Gastroesophageal sphincter (tissue), 4 donors: ENCODE results near the gene CIB2. TPM values are rescaled to one million over a fixed set of nuclear protein-coding genes. Genes with fewer than 3 reads are reported as not detected.

ENCODE experiments used
- ATAC-seq: fragments of 150-250 bp; one replicate; pipeline ENCODE4 v1.9.1; 2016; ENCODE audit warnings: mild to moderate bottlenecking, moderate library complexity
- H3K27ac ChIP-seq, 4 donors: fragments of 200-600 bp; sonication (generic) in 3 of 4; 1 replicate in 3 of 4; 2 replicates in 1 of 4; pipeline ENCODE4 v1.5.1; 2016 to 2019
- H3K27me3 ChIP-seq: fragments of 200-600 bp; sonication (generic); one replicate; pipeline ENCODE4 v1.5.1; 2019
- H3K36me3 ChIP-seq, 2 donors: fragments of 200-600 bp; sonication (generic); one replicate each; pipeline ENCODE4 v1.5.1; 2019; ENCODE audit warnings: control low read depth in 1 of 2
- H3K4me1 ChIP-seq, 3 donors: fragments of 200-600 bp; sonication (generic); 1 replicate in 2 of 3; 2 replicates in 1 of 3; pipeline ENCODE4 v1.5.1; 2016 to 2019; ENCODE audit warnings: control low read depth in 2 of 3
- H3K4me3 ChIP-seq, 2 donors: fragments of 200-600 bp; sonication (generic); one replicate each; pipeline ENCODE4 v1.5.1; 2019; ENCODE audit warnings: mild to moderate bottlenecking in 1 of 2, moderate library complexity in 1 of 2
- H3K9me3 ChIP-seq, 3 donors: fragments of 200-600 bp; sonication (generic); one replicate each; pipeline ENCODE4 v1.5.1; 2017 to 2019; ENCODE audit warnings: control low read depth in 2 of 3
- CTCF ChIP-seq, 4 experiments: fragments of 200-600 bp in 2 of 4; fragments of 450-650 bp in 2 of 4; sonication (generic) in 1 of 4; IDR thresholded peaks; one replicate each; pipeline ENCODE4 v1.5.1; 2017 to 2019; ENCODE audit warnings: antibody characterized with exemption in 4 of 4, mild to moderate bottlenecking in 2 of 4, moderate library complexity in 2 of 4
- EP300 ChIP-seq: sonication (generic); formaldehyde crosslinking; IDR thresholded peaks from one replicate; pipeline ENCODE4 v1.6.1; 2017; ENCODE audit warnings: antibody characterized with exemption, mild to moderate bottlenecking
- POLR2A ChIP-seq, 2 donors: fragments of 450-650 bp; IDR thresholded peaks; one replicate each; pipeline ENCODE4 v1.6.1; 2017; ENCODE audit warnings: antibody characterized with exemption in 2 of 2, mild to moderate bottlenecking in 2 of 2, moderate library complexity in 1 of 2
- POLR2AphosphoS5 ChIP-seq: sonication (generic); formaldehyde crosslinking; IDR thresholded peaks from one replicate; pipeline ENCODE4 v1.6.1; 2017; ENCODE audit warnings: antibody characterized with exemption
- WGBS, 2 donors: methylation state at CpG; one replicate each; pipeline ENCODE4 v1.1.5; 2018; ENCODE audit warnings: low coverage in 1 of 2; 5-methylcytosine and 5-hydroxymethylcytosine counted together
- total RNA-seq, 4 donors: library from RNA; depleted of rRNA; stranded (reverse); fragments of >200 nt; gene quantifications; one replicate each; pipeline ENCODE4 v1.1.0, GENCODE V29; 2016

CIB2 gene
- total RNA-seq, 4 donors from 2014 or later, result 3.0 to 17.4 (median 8.8) TPM

- Histone ChIP-seq H3K27ac (no peak overlapping the region), H3K4me3 (no peak overlapping the region), H3K9me3 (no peaks in the 10 kb centered on the region), H3K27me3 (no peaks in the 10 kb centered on the region), H3K36me3 (peaks cover 0 to 100% of the 10 kb centered on the region in 2 donors), H3K4me1 (no peaks in the 10 kb centered on the region)
- ATAC-seq, result no peak
- TF ChIP-seq POLR2A (IDR thresholded peaks at IDR 0.05) (no peak), CTCF (IDR thresholded peaks at IDR 0.05) (no peak), POLR2AphosphoS5 (no peak)
- WGBS, 2 donors, result 81 to 85% methylated on average over 6 to 8 of the region's 13 CpGs
Measured at GRCh38 chr15:78162038-78162437, 30.8 kb upstream of the CIB2 start.

GRCh38 chr15:78159395-78159794 is 28.1 kb upstream of the CIB2 start:
- TF ChIP-seq POLR2A (IDR thresholded peaks at IDR 0.05), result no peak
- H3K27me3 ChIP-seq, result no peaks in the 10 kb centered on the region
- H3K36me3 ChIP-seq, result peaks cover 0 to 90% of the 10 kb centered on the region in 2 donors
- H3K4me1 ChIP-seq, result peaks cover 0 to 20% (median 3%) of the 10 kb centered on the region in 3 donors
- 82 to 100% methylated on average over 3 of the region's 3 CpGs for whole genome bisulfite sequencing, 2 donors
- H3K27ac ChIP-seq, result no peak overlapping the region
- no peaks in the 10 kb centered on the region for H3K9me3 ChIP-seq
- ATAC-seq, result no peak
- no peak overlapping the region for H3K4me3 ChIP-seq

- TF ChIP-seq POLR2A (IDR thresholded peaks at IDR 0.05) (no peak), CTCF (IDR thresholded peaks at IDR 0.05) (no peak), EP300 (no peak)
- Histone ChIP-seq H3K9me3 (no peaks in the 10 kb centered on the region), H3K27ac (no peak overlapping the region), H3K4me3 (no peak overlapping the region), H3K4me1 (peaks cover 0 to 31% (median 3%) of the 10 kb centered on the region in 3 donors), H3K36me3 (peaks cover 0 to 68% of the 10 kb centered on the region in 2 donors), H3K27me3 (no peaks in the 10 kb centered on the region)
- no peak for ATAC-seq
- 16 to 31% methylated on average over 2 of the region's 2 CpGs for WGBS, 2 donors
Measured at GRCh38 chr15:78157203-78157602, 26.0 kb upstream of the CIB2 start.

GRCh38 chr15:78156653-78157052 is 25.4 kb upstream of the CIB2 start:
- ATAC-seq, result no peak
- Histone ChIP-seq H3K9me3 (no peaks in the 10 kb centered on the region), H3K36me3 (peaks cover 0 to 62% of the 10 kb centered on the region in 2 donors), H3K27me3 (no peaks in the 10 kb centered on the region), H3K4me1 (peaks cover 0 to 31% (median 3%) of the 10 kb centered on the region in 3 donors), H3K27ac (no peak overlapping the region), H3K4me3 (no peak overlapping the region)
- 50 to 88% methylated on average over 1 of the region's 1 CpG for WGBS, 2 donors
- no peak for TF ChIP-seq POLR2A (IDR thresholded peaks at IDR 0.05)
- TF ChIP-seq POLR2AphosphoS5, result no peak
- no peak for TF ChIP-seq CTCF (IDR thresholded peaks at IDR 0.05)
- no peak for TF ChIP-seq EP300

- Histone ChIP-seq H3K9me3 (no peaks in the 10 kb centered on the region), H3K4me1 (peaks cover 0 to 40% (median 3%) of the 10 kb centered on the region in 3 donors), H3K4me3 (no peak overlapping the region), H3K27me3 (no peaks in the 10 kb centered on the region), H3K36me3 (peaks cover 0 to 50% of the 10 kb centered on the region in 2 donors), H3K27ac (peak overlapping the region in 1 of 4 donors; percentile 59)
- ATAC-seq, result no peak
- TF ChIP-seq CTCF (IDR thresholded peaks at IDR 0.05) (no peak), EP300 (no peak), POLR2AphosphoS5 (no peak), POLR2A (IDR thresholded peaks at IDR 0.05) (no peak)
- WGBS, 2 donors, result 89 to 98% methylated on average over 4 of the region's 4 CpGs
Measured at GRCh38 chr15:78155355-78155939, 24.2 kb upstream of the CIB2 start.
